Measurements from ENCODE around the gene WEE2.

DNA sequence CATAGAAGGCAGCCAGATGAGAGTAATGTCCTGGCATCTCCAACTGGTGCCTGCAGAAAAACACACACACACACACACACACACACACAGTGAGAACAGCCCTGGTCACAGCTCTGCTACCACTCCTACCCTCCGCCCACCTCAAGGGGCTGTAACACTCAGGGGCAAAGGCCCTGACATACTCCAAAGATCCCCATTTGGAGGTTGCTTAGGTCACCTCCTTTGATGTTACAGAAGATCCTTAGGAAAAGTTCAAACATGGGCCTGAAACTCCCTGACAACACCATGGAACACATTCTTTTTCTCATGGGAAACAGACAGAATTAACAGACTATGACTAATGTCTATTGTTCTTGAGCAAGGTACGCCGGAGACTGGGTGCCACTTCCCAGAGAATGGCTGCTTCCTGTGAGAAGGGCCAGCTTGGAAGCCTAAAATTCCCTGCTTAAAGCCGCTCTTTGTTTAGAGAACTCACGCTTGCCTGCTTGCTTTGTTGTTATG lies 33.9 kb upstream of the WEE2 start:
- TF ChIP-seq POLR2AphosphoS5 (IDR thresholded peaks at IDR 0.05) (no peak), CTCF (IDR thresholded peaks at IDR 0.05; ENCODE audit: poor library complexity, severe bottlenecking) (no peak), TAF1 (IDR thresholded peaks at IDR 0.05; ENCODE audit: low read depth) (no peak), EZH2 (IDR thresholded peaks at IDR 0.05; ENCODE audit: borderline replicate concordance, insufficient read depth, low read length, poor library complexity, severe bottlenecking) (no peak), EP300 (conservative IDR thresholded peaks at IDR 0.05; ENCODE audit: poor library complexity, severe bottlenecking) (no peak), MXI1 (conservative IDR thresholded peaks at IDR 0.05; ENCODE audit: poor library complexity, severe bottlenecking) (no peak), RAD21 (conservative IDR thresholded peaks at IDR 0.05) (no peak)
- TF ChIP-seq, protein P1, sequence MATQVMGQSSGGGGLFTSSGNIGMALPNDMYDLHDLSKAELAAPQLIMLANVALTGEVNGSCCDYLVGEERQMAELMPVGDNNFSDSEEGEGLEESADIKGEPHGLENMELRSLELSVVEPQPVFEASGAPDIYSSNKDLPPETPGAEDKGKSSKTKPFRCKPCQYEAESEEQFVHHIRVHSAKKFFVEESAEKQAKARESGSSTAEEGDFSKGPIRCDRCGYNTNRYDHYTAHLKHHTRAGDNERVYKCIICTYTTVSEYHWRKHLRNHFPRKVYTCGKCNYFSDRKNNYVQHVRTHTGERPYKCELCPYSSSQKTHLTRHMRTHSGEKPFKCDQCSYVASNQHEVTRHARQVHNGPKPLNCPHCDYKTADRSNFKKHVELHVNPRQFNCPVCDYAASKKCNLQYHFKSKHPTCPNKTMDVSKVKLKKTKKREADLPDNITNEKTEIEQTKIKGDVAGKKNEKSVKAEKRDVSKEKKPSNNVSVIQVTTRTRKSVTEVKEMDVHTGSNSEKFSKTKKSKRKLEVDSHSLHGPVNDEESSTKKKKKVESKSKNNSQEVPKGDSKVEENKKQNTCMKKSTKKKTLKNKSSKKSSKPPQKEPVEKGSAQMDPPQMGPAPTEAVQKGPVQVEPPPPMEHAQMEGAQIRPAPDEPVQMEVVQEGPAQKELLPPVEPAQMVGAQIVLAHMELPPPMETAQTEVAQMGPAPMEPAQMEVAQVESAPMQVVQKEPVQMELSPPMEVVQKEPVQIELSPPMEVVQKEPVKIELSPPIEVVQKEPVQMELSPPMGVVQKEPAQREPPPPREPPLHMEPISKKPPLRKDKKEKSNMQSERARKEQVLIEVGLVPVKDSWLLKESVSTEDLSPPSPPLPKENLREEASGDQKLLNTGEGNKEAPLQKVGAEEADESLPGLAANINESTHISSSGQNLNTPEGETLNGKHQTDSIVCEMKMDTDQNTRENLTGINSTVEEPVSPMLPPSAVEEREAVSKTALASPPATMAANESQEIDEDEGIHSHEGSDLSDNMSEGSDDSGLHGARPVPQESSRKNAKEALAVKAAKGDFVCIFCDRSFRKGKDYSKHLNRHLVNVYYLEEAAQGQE (IDR thresholded peaks at IDR 0.05; ENCODE audit: borderline replicate concordance): no peak
